OCI-LY1 (cell line): ENCODE results near the gene EGFL6.

Source experiments
- H2AFZ ChIP-seq: fragments of 200-600 bp; sonication (generic), shearing (Covaris generic); 2 replicates; pipeline ENCODE4 v1.6.0; 2014; ENCODE audit warnings: antibody characterized with exemption, mild to moderate bottlenecking, low read length
- H3F3A ChIP-seq: fragments of 200-600 bp; sonication (generic), shearing (Covaris generic); 2 replicates; pipeline ENCODE4 v1.6.0; 2014; ENCODE audit warnings: mild to moderate bottlenecking, antibody characterized with exemption, low read length, moderate library complexity; ENCODE audit not compliant: insufficient read depth
- H3K27ac ChIP-seq: fragments of 200-600 bp; sonication (generic); 2 replicates; pipeline ENCODE4 v1.5.1; 2014; ENCODE audit warnings: low read length, mixed run types, mild to moderate bottlenecking, low read depth; ENCODE audit not compliant: poor library complexity, severe bottlenecking
- H3K27me3 ChIP-seq: fragments of 200-600 bp; sonication (generic); 2 replicates; pipeline ENCODE4 v1.6.0; 2014; ENCODE audit warnings: antibody characterized with exemption, mild to moderate bottlenecking, low read length, moderate library complexity; ENCODE audit not compliant: insufficient read depth
- H3K36me3 ChIP-seq: fragments of 200-600 bp; sonication (generic); 2 replicates; pipeline ENCODE4 v1.6.1; 2014; ENCODE audit warnings: mild to moderate bottlenecking, antibody characterized with exemption, low read length, moderate library complexity, mixed read lengths; ENCODE audit not compliant: insufficient read depth
- H3K4me1 ChIP-seq: fragments of 200-600 bp; sonication (generic); 2 replicates; pipeline ENCODE4 v1.5.1; 2014; ENCODE audit warnings: mild to moderate bottlenecking, low read length, moderate library complexity; ENCODE audit not compliant: insufficient read depth, severe bottlenecking
- H3K4me2 ChIP-seq: fragments of 200-600 bp; sonication (generic), shearing (Covaris generic); 2 replicates; pipeline ENCODE4 v1.6.1; 2014; ENCODE audit warnings: low read length
- H3K4me3 ChIP-seq: fragments of 200-600 bp; sonication (generic); 2 replicates; pipeline ENCODE4 v1.5.1; 2014; ENCODE audit warnings: low read length, low read depth, mild to moderate bottlenecking, mixed read lengths; ENCODE audit not compliant: poor library complexity, severe bottlenecking
- H3K79me2 ChIP-seq: fragments of 200-600 bp; shearing (Covaris generic); 2 replicates; pipeline ENCODE4 v1.6.1; 2016; ENCODE audit warnings: mixed run types, low read length, mixed read lengths; ENCODE audit not compliant: insufficient read depth
- H3K9ac ChIP-seq: fragments of 200-600 bp; sonication (generic), shearing (Covaris generic); 2 replicates; pipeline ENCODE4 v1.6.1; 2014; ENCODE audit warnings: mild to moderate bottlenecking, low read length, mixed read lengths
- H3K9me2 ChIP-seq: fragments of 200-600 bp; sonication (generic), shearing (Covaris generic); 2 replicates; pipeline ENCODE4 v1.6.1; 2014; ENCODE audit warnings: low read depth, mild to moderate bottlenecking, low read length, mixed read lengths
- H3K9me3 ChIP-seq: fragments of 200-600 bp; shearing (Covaris generic); 2 replicates; pipeline ENCODE4 v1.6.1; 2014; ENCODE audit warnings: low read length, mixed read lengths
- H4K20me1 ChIP-seq: fragments of 200-600 bp; sonication (generic), shearing (Covaris generic); 2 replicates; pipeline ENCODE4 v1.6.0; 2016; ENCODE audit warnings: mild to moderate bottlenecking, low read length; ENCODE audit not compliant: insufficient read depth
- CTCF ChIP-seq: fragments of 200-600 bp; sonication (generic), shearing (Covaris generic); IDR thresholded peaks from 2 replicates; pipeline ENCODE4 v1.5.1; 2017; ENCODE audit warnings: mild to moderate bottlenecking, antibody characterized with exemption, low read length, moderate library complexity, mixed read lengths
- EZH2 ChIP-seq: fragments of 200-600 bp; sonication (generic), shearing (Covaris generic); IDR thresholded peaks from 2 replicates; pipeline ENCODE4 v1.8.0; 2017; ENCODE audit warnings: borderline replicate concordance, mixed run types, mild to moderate bottlenecking, antibody characterized with exemption, low read length, moderate library complexity, mixed read lengths

Gene EGFL6

GRCh38 chrX:13522811-13523210 lies 46.6 kb upstream of the EGFL6 start:
- Histone ChIP-seq H3K79me2 (no peaks in the 10 kb centered on the region), H3K4me2 (no peak overlapping the region), H3K27ac (no peak overlapping the region), H3K36me3 (no peaks in the 10 kb centered on the region), H3K4me1 (no peaks in the 10 kb centered on the region), H3K27me3 (no peaks in the 10 kb centered on the region), H3F3A (no peaks in the 10 kb centered on the region), H3K9me3 (no peaks in the 10 kb centered on the region), H3K9me2 (no peaks in the 10 kb centered on the region), H3K4me3 (no peak overlapping the region), H2AFZ (no peak overlapping the region), H3K9ac (no peak overlapping the region), H4K20me1 (no peaks in the 10 kb centered on the region)
- no peak for TF ChIP-seq CTCF
- TF ChIP-seq EZH2: no peak

DNA sequence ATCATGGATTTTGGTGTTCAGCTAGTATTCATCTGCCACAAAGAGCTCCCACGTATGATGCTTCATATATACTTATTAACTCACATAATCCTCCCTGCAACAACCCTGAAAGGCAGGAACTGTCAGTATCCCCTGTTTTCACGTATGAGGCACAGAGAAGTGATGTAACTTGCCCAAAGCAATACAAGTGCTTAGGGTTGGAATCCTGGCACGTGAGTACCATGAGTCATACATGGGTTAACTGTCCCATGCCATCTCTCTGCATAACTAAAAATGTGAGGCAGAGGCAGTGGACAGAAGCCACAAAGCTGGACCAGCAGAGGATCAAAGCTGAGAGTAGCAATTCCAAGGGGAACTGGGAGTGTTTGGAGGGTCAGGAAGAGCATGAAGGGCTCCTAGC lies 35.7 kb upstream of the EGFL6 start:
- no peaks in the 10 kb centered on the region for H3K36me3 ChIP-seq
- TF ChIP-seq CTCF (no peak), EZH2 (no peak)
- no peak overlapping the region for H3K9ac ChIP-seq

GRCh38 chrX:13535376-13536165 lies 33.8 kb upstream of the EGFL6 start:
- H3F3A ChIP-seq: no peaks in the 10 kb centered on the region
- H3K36me3 ChIP-seq: no peaks in the 10 kb centered on the region
- H4K20me1 ChIP-seq: no peaks in the 10 kb centered on the region
- no peaks in the 10 kb centered on the region for H3K4me1 ChIP-seq
- H3K9me2 ChIP-seq: no peaks in the 10 kb centered on the region
- H3K4me2 ChIP-seq: no peak overlapping the region
- no peak overlapping the region for H2AFZ ChIP-seq
- H3K27ac ChIP-seq: no peak overlapping the region
- TF ChIP-seq CTCF: no peak
- no peak for TF ChIP-seq EZH2
- no peak overlapping the region for H3K9ac ChIP-seq
- no peak overlapping the region for H3K4me3 ChIP-seq
- H3K79me2 ChIP-seq: no peaks in the 10 kb centered on the region
- no peaks in the 10 kb centered on the region for H3K9me3 ChIP-seq
- H3K27me3 ChIP-seq: no peaks in the 10 kb centered on the region

More for the DNA sequence above, 35.7 kb upstream of the EGFL6 start:
- H3F3A ChIP-seq: no peaks in the 10 kb centered on the region
- H3K4me3 ChIP-seq: no peak overlapping the region
- H4K20me1 ChIP-seq: no peaks in the 10 kb centered on the region
- no peak overlapping the region for H2AFZ ChIP-seq
- H3K9me3 ChIP-seq: no peaks in the 10 kb centered on the region
- no peaks in the 10 kb centered on the region for H3K79me2 ChIP-seq
- no peaks in the 10 kb centered on the region for H3K4me1 ChIP-seq
- no peak overlapping the region for H3K27ac ChIP-seq
- no peaks in the 10 kb centered on the region for H3K27me3 ChIP-seq
- no peak overlapping the region for H3K4me2 ChIP-seq
- no peaks in the 10 kb centered on the region for H3K9me2 ChIP-seq
